Hematopoietic multipotent progenitor cell treated with erythropoietin and hydrocortisone succinate and interleukin-3 and kit ligand, for 8 days (in vitro differentiated cells): ENCODE measurements around the gene KCNJ5.

Experiments
- DNase-seq: peaks from one replicate; pipeline ENCODE4 v3.0.0-alpha.2; 2015

KCNJ5 gene

DNA sequence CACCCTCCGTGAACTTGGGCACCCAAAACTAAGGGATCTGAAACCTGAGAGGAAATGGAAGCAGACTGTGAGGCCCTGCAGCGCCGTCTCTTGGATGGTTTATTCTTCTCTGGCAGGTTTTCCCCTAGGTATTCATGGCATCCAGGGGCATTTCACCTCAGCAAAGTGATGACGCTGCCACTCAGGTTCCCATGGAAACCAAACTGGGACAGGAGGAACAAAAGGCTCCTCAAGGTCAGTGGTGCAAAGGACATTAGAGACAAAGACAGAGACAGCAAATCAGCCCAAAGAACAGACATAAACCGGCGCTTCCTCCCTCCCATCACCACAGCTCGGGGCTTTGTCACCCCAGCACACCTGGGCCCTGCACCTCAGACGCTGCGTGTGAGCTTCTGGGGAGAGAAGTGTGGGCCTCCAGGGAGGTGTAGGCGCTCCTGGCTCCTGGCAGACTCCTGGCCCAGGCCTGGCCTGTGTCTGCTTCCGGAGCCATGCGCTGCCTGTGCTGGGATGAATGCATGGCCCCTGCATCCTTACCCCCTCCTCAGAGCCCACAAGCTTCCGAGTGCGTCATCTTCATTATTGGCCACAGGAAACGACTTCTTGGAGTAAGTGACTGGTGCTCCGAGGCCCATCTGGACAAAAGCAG, 45.6 kb downstream of the KCNJ5 start:
- DNase-seq: no peak

DNA sequence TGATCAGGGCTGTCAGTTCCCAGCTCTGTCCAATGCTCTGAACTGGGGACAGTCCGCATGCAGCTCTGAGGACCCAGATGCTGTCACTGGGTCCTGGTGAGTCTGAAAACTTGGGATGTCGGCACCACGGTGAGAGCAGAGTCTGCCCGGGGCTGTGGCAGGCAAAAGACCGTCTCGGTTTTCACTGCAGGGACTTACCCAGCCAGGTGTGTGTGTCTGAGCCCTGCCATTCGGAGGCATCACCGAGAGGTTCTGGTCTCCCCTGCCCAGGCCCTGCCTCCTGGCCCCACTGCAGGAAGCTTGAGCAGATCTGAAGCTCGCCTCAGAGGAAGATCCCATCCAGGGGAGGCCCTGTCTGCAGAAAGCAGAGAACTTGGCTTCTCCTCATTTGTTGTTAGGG, 46.3 kb downstream of the KCNJ5 start:
- no peak for DNase-seq

DNA sequence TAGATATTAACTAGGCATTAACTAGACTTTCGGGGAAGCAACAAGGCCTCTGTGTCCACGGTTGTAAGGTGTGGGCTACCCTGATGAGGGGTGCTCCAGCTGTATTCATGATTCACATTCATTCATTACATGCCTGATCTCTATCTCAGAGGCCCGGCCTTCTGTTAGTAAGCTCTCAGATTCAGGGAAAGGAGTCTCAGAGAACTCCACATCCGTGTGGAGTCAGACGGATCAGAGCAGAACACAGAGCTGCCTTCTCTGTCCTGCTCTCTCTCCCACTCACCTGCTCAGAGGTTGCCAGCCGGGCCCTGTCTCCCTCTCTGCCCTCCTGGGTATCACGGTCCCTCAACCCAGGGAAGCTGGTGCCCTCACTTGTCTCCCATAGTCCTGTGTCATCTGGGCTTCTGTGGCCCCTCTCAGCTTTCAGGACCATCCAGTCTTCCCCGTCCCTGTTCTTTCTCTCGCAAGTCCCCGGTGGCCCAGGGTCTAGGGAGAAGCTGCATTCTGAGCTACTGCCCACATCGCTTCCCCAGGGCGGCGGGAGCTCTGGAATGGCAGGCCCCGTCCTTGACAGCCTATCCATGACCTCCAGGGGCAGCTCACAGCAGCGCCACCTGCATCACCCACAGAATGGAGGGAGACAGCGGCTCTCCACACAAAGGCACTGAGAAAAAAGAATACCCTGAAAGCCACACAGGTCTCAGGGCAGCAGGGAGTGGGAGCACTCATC, 47.2 kb downstream of the KCNJ5 start:
- DNase-seq: no peak

DNA sequence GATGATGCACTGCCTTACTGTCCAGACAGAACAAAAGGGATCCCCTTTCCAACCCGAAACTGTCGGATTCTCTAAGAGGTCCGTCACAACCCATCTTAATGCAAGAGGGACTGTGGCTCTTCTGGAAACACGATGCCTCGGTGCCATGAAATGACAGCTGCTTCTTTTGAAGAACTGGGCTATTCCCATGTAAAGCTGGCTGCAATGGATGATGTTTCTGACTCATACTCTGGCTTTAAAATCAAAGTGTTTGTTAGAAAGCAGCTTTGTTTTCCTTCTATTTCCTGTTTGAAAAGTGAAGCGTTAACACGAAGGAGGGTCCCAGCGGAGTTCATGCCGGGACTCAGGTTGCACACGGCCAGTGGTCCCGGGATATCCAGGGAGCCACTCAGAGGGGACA, 48.4 kb downstream of the KCNJ5 start:
- DNase-seq: no peak

DNA sequence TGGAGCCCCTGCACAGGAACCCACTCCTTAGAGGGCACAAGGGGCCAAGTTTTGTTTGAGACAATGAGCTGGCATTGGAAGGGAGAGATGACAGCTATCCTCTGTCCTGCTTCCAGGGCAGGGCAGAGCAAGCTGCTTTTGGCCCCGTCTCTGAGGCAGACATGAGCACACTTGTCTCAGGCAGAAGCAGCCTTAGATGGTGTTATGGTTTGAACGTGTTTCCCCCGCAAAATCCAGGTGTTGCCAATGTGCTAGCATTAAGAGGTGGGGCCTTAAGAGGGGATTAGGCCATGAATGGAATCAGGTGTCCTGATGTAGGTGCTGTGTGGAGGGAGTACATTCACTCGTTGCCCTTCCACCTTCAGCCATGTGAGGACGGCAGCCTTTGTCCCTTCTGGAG, 49.0 kb downstream of the KCNJ5 start:
- DNase-seq: no peak

DNA sequence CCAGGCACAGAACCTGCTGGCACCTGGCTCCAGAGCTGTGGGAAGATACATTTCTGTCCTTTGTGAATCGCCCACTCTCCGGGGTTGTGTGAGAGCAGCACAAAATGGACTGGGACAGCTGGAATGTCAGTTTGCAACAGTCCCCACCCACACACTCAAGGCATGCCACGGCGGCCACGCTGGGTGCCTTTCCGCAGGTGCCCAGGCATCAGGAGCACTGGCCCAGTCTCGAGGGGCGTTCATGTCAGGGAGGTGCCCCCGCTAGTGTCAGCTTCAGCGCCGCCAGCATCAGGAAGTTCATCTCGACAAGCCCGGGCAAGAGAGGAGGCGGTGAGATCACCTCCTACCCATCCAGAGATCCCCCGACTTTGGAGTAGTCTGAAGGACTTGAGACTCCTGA, 49.4 kb downstream of the KCNJ5 start:
- DNase-seq: no peak

DNA sequence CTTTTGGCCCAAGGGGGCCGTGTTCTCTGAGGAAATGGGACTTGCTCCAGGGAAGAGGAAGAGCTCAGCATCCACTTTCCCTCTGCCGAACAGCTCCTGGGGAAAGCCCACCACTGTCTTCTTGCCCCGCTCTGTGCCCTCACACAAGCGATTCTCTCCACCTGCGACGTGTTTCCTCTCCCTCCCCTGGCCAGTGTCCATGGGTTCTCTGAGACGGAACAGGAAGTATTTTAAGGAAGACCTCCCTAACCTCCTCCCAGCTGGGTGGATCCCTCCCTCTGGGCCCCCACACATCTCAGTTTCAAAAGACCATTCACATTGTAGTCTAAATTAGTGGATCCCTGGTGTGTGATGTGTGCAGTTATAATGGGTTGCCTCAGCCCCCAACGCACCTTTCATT, 50.0 kb downstream of the KCNJ5 start:
- DNase-seq: no peak

DNA sequence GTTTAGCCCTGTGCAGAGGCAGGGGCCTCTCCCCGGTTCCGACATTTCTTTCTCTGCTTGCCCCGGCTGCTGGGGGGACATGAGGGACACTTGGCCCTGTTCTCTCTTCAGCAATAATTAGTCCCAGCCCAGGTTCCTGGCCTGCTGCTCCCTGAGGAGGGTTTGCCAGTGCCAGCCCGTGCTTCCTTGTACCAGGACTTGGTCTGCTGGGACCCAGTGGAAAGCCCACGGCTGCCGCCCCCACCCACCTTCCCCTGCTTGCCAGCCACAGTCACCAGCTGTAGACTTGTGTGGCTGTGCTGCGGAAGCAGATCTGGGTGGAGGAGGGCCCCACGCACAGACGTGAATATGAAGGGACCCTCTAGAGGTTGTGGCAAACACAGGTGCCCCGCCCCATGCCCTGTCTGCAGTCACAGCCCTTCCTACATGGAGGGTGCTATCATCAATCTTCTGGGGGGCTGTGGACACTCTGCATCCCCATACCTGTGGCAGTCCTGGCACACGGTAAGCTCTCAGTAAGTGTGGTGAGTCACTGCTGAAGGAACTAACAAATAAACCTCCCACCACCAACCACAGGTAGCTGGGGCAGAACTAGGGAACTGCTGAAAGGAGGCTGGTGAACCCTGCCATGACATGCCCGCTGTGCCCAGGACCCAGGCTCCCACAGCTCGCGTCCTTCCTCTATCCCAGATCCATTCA, 50.6 kb downstream of the KCNJ5 start:
- DNase-seq: no peak

DNA sequence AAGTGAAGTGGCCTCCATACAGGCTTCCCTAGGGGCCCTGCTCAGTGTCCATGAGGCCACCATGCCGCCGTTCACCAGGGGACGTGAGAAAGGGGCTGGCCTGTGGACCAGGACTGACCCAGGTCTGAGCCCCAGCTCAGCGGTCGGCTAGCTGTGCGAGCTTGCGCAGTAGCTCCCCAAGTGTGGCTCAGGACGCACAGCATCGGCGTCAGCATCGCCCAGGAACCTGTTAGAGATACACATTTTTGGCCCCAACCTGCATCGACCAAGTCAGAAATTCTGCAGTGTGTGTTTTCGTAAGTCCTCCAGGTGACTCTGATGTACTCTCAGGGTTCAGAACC, 51.1 kb downstream of the KCNJ5 start:
- DNase-seq: no peak

DNA sequence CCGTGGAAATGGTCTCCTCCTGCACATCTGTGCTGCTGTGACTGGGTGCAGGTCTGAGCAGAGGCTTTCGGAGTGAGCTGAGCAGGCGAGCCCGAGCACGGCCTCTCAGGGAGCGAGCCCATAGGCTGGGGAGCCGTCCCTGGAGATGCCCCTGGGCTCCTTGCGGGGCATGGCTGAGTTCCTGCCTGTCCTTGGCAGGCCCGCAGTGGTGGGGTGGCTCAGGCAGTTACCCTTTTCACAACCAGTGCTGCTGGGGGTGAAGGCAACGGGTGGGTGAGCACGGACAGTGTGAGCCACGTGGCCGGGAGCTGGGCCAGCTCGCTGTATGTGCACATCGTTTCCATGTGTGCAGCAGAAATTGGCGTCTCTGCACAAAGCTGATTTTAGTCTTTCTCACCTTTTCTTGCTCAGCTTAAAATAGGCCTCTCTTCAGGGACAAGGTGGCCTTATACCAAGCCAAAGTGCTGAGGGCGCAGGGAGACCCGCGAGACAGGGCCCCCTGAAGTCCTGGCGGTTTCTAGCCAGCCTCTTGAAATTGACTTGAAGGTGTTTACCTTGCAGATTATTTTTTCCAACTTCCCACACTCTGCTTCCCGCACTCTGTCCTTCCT, 51.8 kb downstream of the KCNJ5 start, which contains the start of gene TP53AIP1:
Gene TP53AIP1 (minus strand): TSS at position 55 of the 611 bp plus-strand sequence. CDS start 5,053 bp downstream, outside the sequence.
- DNase-seq: no peak

DNA sequence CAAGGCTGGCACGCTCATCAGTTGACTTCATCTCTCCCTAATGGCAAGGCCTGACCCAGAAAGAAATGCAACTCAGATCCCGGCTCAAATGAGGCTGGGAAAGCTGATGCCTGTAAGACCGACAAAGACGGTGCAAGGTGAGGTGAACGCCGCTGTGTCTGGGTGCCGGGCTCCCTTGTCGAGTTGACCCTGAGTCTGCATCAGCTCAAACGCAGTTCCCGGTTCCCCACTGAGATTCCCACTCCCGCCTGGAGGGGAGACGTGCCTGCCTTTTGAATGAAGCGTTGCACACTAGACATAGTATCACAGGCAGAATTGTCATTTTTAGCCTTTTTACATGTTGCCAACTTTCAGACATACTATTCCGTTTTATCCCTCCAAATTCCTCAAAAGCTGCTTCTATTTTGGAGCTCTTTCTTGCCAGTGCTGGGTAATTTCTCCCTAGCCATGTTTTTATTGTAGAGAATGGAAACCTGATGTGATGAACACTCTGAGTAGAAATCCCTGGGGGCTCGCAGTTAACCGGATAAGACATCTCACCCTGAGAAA, 52.3 kb downstream of the KCNJ5 start:
- no peak for DNase-seq

DNA sequence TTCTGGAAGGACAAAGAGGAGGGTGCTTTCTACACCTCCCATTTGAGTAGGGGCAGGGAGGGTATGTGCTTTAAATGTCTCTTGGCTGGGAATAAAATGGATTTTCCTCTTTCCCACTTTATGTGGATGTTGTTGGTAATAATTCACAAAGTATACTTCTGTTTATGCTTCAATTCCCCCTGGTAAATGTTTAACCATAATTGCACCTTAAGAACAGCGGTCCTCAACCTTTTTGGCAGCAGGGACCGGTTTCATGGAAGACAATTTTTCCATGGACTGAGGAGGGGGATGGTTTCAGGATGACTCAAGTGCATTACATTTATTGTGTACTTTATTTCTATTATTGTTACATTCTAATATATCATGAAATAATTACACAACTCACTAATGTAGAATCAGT, 55.5 kb downstream of the KCNJ5 start:
- no peak for DNase-seq

DNA sequence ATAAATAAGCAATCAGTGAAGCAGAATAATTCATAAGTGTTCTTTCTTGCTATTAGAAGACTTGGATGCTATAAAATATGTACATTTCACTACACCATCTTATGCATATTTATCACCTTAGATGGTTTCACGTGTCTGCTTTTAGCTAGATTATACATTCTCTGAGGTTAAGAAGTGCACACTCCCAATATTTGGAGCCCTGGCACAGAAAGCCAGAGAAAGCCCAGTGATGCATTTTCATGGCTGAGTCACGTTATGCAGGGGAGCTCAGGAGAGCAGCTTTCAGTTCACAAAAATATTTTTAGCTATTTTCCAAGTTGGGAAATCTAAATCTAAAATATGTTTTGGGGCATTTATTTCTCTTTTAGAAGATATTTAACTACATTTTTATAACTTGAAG, 56.6 kb downstream of the KCNJ5 start:
- no peak for DNase-seq

DNA sequence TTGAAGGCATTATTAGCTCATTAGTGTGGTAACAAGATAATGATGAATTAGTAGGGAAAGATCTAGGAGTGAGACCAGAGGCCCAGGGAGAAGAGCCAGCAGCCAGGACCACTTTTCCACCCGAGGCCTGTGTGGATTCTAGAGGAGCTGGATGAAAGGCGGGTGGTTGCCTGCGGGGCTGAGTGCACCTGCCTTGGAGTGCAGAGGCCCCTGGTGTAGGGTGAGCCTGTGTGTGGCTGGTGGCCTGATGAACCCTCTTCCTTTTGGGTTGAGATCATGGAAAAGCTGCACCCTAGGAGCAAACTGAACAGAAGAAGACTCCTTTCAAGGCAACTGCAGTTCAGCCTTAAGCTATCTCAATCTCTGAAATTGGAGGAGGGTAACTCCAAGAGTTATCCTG, 57.4 kb downstream of the KCNJ5 start:
- DNase-seq: no peak

DNA sequence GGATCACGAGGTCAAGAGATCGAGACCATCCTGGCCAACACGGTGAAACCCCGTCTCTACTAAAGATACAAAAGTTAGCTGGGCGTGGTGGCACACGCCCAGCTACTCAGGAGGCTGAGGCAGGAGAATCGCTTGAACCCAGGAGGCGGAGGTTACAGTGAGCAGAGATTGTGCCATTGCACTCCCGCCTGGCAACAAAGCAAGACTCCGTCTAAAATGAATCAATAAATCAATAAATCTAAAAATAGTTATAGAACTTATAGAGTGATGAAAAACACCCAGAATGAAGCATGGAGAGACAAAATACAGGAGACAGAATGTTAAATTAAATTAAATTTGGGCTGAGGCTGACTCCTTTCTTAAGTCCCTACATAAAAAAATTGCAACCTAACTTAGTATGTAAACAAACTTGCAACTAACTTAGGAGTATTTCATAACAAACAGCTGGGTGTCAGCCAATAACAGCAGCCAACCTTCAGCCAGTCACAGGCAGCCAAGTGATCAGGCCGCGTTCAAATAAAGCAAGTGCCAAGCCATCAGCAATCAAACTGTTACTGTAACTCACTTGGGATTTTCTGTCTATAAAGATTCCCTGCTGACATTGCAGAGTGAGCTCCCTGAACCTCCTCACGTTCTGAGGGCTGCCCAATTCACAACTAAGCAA, 58.8 kb downstream of the KCNJ5 start:
- no peak for DNase-seq

DNA sequence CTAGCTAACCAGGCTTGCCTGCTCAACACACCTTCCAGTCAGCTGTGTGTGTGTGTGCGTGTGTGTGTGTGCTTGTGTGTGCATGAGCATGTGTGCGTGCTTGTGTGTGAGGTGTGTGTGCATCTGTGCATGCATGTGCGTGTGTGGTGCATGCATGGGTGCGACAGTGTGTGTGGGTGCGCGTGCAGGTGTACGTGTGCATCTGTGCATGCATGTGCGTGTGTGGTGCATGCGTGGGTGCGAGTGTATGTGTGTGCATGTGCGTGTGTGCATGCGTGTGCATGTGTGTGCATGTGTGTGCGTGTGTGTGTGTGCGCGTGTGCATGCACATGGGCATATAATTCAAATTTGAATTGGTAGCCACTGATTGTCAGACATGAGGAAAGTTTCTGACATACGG, 62.0 kb downstream of the KCNJ5 start:
- no peak for DNase-seq

DNA sequence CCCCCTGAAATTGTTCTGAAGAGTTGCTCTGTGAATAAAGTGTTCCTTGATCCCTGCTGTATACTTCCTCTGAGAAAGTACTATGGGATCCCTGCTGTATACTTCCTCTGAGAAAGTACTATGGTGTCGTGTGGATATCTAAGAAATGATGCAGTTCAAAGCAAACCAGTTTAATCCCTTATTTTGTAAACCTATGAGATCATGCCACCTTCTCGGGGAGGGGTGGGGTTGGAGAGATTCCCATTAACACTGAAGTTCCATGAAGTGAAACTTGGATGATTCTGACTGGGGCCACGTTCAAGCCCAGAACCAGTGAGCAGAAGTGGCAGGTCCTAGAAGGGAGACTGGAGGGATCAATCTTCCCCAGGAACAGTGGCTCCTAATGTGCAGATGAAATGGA, 64.5 kb downstream of the KCNJ5 start:
- no peak for DNase-seq

DNA sequence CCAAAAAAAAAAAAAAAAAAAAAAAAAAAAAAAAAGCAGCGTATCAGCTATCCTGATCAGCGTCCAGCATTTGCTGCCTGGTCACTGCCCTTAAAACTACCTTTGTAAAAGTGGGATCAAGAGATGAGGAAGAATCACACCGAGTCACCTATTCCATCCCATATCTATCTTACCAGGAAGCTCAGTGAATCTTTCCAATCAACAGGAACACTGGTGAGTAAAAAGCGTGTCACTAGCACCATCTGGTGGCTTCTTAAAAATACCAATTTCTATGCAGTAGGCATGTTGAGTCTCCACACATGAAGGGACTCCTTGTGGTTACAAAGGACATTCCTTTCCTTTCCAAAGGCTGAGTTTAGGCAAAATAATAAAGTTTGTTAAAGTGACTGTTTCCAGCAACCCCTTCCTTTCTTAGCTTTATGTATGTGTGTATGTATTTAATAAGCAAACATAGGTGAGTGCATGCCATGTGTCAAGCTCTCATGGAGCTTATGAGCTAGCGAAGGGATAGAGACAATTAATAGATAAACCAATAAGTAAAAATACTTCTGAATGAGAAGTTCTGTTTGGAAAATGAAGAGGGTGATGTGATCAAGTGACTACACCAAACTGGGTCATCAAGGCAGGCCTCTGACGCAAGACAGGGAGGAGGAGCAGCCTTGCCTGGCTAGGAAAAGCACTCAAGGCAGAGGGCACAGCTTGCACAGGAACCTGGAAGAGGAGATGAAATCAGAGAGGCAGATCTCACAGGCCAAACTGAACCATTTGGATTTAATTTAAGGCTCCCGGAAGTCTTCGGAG, 65.4 kb downstream of the KCNJ5 start:
- peak; percentile 63 for DNase-seq

DNA sequence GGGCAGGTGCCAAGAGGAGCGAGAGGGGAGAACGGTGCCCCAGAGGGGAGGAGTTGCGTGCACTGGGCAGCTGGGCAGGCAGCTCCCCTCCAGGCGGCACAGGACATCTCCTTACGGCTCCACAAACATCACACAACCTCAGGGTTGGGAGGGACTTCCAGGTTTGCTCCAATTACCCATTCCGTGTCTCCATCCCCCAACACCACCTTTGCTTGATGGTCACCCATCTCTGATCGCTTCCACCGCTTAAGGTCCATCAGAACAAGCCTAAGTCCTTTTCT, 66.0 kb downstream of the KCNJ5 start:
- no peak for DNase-seq

DNA sequence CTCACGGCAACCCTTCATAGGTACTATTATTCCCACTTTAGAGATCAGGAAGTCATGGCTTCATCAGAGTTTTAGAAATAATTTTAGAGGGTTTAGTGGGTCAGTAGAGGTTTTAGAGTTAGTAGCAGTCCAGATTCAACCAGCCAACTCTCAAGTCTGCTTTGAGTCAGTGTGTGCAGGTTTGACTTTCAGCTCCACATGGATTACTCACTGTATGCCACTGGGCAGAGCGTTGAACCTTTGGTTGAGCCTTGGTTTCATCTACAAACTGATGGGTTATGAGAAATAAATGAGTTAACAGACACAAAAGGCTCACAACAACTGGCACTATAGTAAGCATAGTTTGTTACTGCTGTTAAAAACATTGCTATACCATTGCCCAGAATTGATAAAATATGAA, 70.5 kb downstream of the KCNJ5 start:
- no peak for DNase-seq

DNA sequence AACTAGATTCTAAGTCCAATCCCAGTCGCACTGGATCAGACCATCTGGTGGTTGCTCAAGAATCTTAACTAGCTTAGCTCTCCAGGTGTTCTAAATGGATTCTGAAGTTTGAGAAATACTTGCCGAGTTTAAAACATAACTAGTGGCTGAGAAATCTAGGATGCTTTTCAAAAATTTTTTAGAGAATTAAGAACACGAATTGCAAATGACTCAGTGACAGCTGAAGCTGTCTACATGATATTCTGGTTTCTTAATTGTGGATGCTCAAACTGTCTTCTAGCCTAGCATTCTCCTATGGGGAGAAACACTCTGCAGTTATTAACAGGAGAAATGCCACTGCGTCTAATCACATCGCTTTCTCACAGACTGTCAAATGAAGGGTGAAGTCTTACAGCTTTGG, 71.7 kb downstream of the KCNJ5 start:
- DNase-seq: no peak

DNA sequence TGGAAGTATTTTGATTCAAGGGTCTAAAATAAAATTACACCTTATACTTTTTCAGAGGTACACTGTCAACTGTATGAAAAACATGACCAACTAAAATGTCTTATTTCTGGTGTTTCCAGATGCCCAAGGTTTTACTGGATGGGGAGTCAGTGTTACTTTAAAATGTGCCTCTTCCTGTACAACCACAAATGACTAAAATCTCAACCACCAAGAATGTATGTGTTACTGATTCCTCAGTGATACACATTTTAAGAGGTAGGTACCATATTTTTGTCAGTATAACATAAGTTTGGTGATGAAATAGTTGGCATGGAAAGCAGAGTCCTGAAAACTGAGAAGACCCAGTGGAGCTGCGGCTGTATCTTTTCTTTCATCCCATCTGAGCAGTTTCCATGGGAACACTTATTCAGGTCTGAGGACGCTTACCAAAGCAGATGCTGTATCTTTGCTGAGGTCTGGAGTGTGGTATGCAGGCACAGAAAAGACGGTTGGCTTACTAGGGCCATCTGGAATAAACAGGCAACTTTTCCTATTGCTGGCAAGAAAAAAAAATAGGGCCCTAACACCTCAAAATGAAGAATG, 72.7 kb downstream of the KCNJ5 start:
- no peak for DNase-seq
